HEK293 (cell line): Measurements from ENCODE around the gene CDR2L.

ENCODE experiments used
- CTCF ChIA-PET: fragments of 350-600 bp; formaldehyde crosslinking; extraction: SDS; loops from one replicate; lab custom pipeline; 2021; ENCODE audit warnings: antibody characterized with exemption; lab: Yijun Ruan, JAX
- POLR2A ChIA-PET: fragments of 300-600 bp; formaldehyde crosslinking; extraction: SDS; loops from one replicate; lab custom pipeline; 2020; ENCODE audit warnings: antibody characterized with exemption, inconsistent platforms; lab: Yijun Ruan, JAX
- H3K27ac ChIP-seq: fragments of 200-500 bp; sonication (Bioruptor generic); 2 replicates; pipeline ENCODE4 v1.5.1; 2014; ENCODE audit warnings: low read depth, low read length, control low read depth, inconsistent platforms; ENCODE audit errors: extremely low read depth
- H3K36me3 ChIP-seq, 2 experiments: fragments of 200-500 bp in 1 of 2; sonication (Bioruptor generic) in 1 of 2; 1 replicate in 1 of 2; 2 replicates in 1 of 2; pipeline ENCODE4 v1.5.1; 2014 to 2017; ENCODE audit warnings: inconsistent platforms in 2 of 2, low read length in 2 of 2; ENCODE audit not compliant: control insufficient read depth in 2 of 2, insufficient read depth in 1 of 2
- H3K4me1 ChIP-seq: fragments of 200-500 bp; sonication (Bioruptor generic); 2 replicates; pipeline ENCODE4 v1.5.1; 2014; ENCODE audit warnings: mild to moderate bottlenecking, low read length, inconsistent platforms; ENCODE audit not compliant: control insufficient read depth, insufficient read depth
- H3K4me3 ChIP-seq: 2 replicates; pipeline ENCODE4 v1.5.1; 2011; ENCODE audit warnings: low read depth, mild to moderate bottlenecking, control low read depth, low read length, moderate library complexity
- H3K9me3 ChIP-seq: fragments of 200-500 bp; sonication (Bioruptor generic); 2 replicates; pipeline ENCODE4 v1.5.1; 2014; ENCODE audit warnings: low read depth, low read length, inconsistent platforms; ENCODE audit not compliant: control insufficient read depth, insufficient read depth
- AEBP2 ChIP-seq: fragments of 450-650 bp; formaldehyde crosslinking; IDR thresholded peaks from 2 replicates; pipeline ENCODE4 v1.5.1; 2016; ENCODE audit warnings: missing biosample characterization, missing genetic modification characterization, borderline replicate concordance
- HIC1 ChIP-seq: fragments of 450-650 bp; formaldehyde crosslinking; IDR thresholded peaks from 2 replicates; pipeline ENCODE4 v1.5.1; 2016; ENCODE audit warnings: missing biosample characterization, missing genetic modification characterization
- INSM2 ChIP-seq: fragments of 450-650 bp; formaldehyde crosslinking; IDR thresholded peaks from 2 replicates; pipeline ENCODE4 v1.5.1; 2016; ENCODE audit warnings: missing biosample characterization, missing genetic modification characterization
- KLF8 ChIP-seq: fragments of 450-650 bp; formaldehyde crosslinking; IDR thresholded peaks from 2 replicates; pipeline ENCODE4 v1.5.1; 2016; ENCODE audit warnings: missing biosample characterization, missing genetic modification characterization
- OVOL3 ChIP-seq: fragments of 450-650 bp; formaldehyde crosslinking; IDR thresholded peaks from 2 replicates; pipeline ENCODE4 v1.5.1; 2016; ENCODE audit warnings: missing biosample characterization, missing genetic modification characterization
- PRDM4 ChIP-seq: fragments of 450-650 bp; formaldehyde crosslinking; IDR thresholded peaks from 2 replicates; pipeline ENCODE4 v1.5.1; 2017; ENCODE audit warnings: missing biosample characterization, missing genetic modification characterization
- ZBTB10 ChIP-seq: fragments of 450-650 bp; formaldehyde crosslinking; IDR thresholded peaks from 2 replicates; pipeline ENCODE4 v1.5.1; 2016; ENCODE audit warnings: missing biosample characterization, missing genetic modification characterization
- ZBTB21 ChIP-seq: fragments of 450-650 bp; formaldehyde crosslinking; IDR thresholded peaks from 2 replicates; pipeline ENCODE4 v1.5.1; 2017; ENCODE audit warnings: missing biosample characterization, missing genetic modification characterization
- ZFP37 ChIP-seq: fragments of 450-650 bp; formaldehyde crosslinking; IDR thresholded peaks from 2 replicates; pipeline ENCODE4 v1.5.1; 2016; ENCODE audit warnings: missing biosample characterization, missing genetic modification characterization
- ZNF112 ChIP-seq: fragments of 450-650 bp; formaldehyde crosslinking; IDR thresholded peaks from 2 replicates; pipeline ENCODE4 v1.5.0; 2017; ENCODE audit warnings: missing biosample characterization, missing genetic modification characterization
- ZNF138 ChIP-seq: fragments of 450-650 bp; formaldehyde crosslinking; IDR thresholded peaks from 2 replicates; pipeline ENCODE4 v1.5.1; 2016; ENCODE audit warnings: missing biosample characterization, missing genetic modification characterization, borderline replicate concordance
- ZNF174 ChIP-seq: fragments of 450-650 bp; formaldehyde crosslinking; IDR thresholded peaks from 2 replicates; pipeline ENCODE4 v1.5.0; 2017; ENCODE audit warnings: missing biosample characterization, mild to moderate bottlenecking, missing genetic modification characterization
- ZNF221 ChIP-seq: fragments of 450-650 bp; formaldehyde crosslinking; IDR thresholded peaks from 2 replicates; pipeline ENCODE4 v1.5.1; 2017; ENCODE audit warnings: missing biosample characterization, missing genetic modification characterization, borderline replicate concordance
- ZNF248 ChIP-seq: fragments of 450-650 bp; formaldehyde crosslinking; IDR thresholded peaks from 2 replicates; pipeline ENCODE4 v1.5.1; 2017; ENCODE audit warnings: missing biosample characterization, missing genetic modification characterization
- ZNF311 ChIP-seq: fragments of 450-650 bp; formaldehyde crosslinking; IDR thresholded peaks from 2 replicates; pipeline ENCODE4 v1.5.1; 2017; ENCODE audit warnings: missing biosample characterization, missing genetic modification characterization, borderline replicate concordance
- ZNF324 ChIP-seq: fragments of 450-650 bp; formaldehyde crosslinking; IDR thresholded peaks from 2 replicates; pipeline ENCODE4 v1.5.1; 2016; ENCODE audit warnings: missing biosample characterization, missing genetic modification characterization
- ZNF398 ChIP-seq: fragments of 450-650 bp; formaldehyde crosslinking; IDR thresholded peaks from 2 replicates; pipeline ENCODE4 v1.5.1; 2017; ENCODE audit warnings: missing biosample characterization, missing genetic modification characterization
- ZNF404 ChIP-seq: fragments of 450-650 bp; formaldehyde crosslinking; IDR thresholded peaks from 2 replicates; pipeline ENCODE4 v1.5.1; 2017; ENCODE audit warnings: missing biosample characterization, missing genetic modification characterization
- ZNF416 ChIP-seq: fragments of 450-650 bp; formaldehyde crosslinking; IDR thresholded peaks from 2 replicates; pipeline ENCODE4 v1.5.1; 2016; ENCODE audit warnings: missing biosample characterization, missing genetic modification characterization
- ZNF501 ChIP-seq: fragments of 450-650 bp; formaldehyde crosslinking; IDR thresholded peaks from 2 replicates; pipeline ENCODE4 v1.5.1; 2016; ENCODE audit warnings: missing biosample characterization, missing genetic modification characterization

Gene CDR2L

GRCh38 chr17:74960570-74961342 lies 26.7 kb upstream of the CDR2L start:
- CTCF ChIA-PET: interaction anchor here (0.5 to 7.6 kb wide), 64 partner anchors 11 to 789 kb away, joined by 3 to 100 read pairs (median 6); partner anchors contain the start of genes ARMC7, ATP5PD, CDR2L and FDXR
- Histone ChIP-seq H3K36me3 (peaks cover 0 to 20% of the 10 kb centered on the region in 2 experiments; a peak in 2 of 3 replicates), H3K27ac (no peak overlapping the region), H3K9me3 (no peaks in the 10 kb centered on the region), H3K4me3 (no peak overlapping the region), H3K4me1 (no peaks in the 10 kb centered on the region)
- POLR2A ChIA-PET: interaction anchor here (0.6 to 2.3 kb wide), 14 partner anchors 12 to 244 kb away, joined by 3 to 34 read pairs (median 5); partner anchors contain the start of genes CDR2L, FDXR, HID1 and MRPL58
- TF ChIP-seq ZNF138 (no peak), ZBTB10 (tag by site-specific recombination) (0 out of 2 replicates have a peak, but pooled peaks have one; percentile 24), ZNF311 (tag by site-specific recombination) (no peak), ZNF501 (tag by site-specific recombination) (no peak), INSM2 (tag by site-specific recombination) (peak; percentile 30; the same call in 1 of the 2 replicates), OVOL3 (tag by site-specific recombination) (no peak), ZNF416 (tag by site-specific recombination) (no peak), ZNF221 (tag by site-specific recombination) (no peak), KLF8 (0 out of 2 replicates have a peak, but pooled peaks have one; percentile 25), ZFP37 (no peak), ZNF112 (tag by site-specific recombination) (no peak), ZNF248 (tag by site-specific recombination) (no peak), ZNF398 (no peak), HIC1 (tag by site-specific recombination) (no peak; the same call in 1 of the 2 replicates), PRDM4 (tag by site-specific recombination) (no peak), ZNF404 (tag by site-specific recombination) (no peak), ZNF174 (no peak), ZBTB21 (tag by site-specific recombination) (no peak), AEBP2 (tag by site-specific recombination) (no peak), ZNF324 (tag by site-specific recombination) (no peak)
